OCI-LY1 (cell line): Measurements from ENCODE around the gene CPT1B.

Experiments used
- CTCF ChIP-seq: fragments of 200-600 bp; sonication (generic), shearing (Covaris generic); IDR thresholded peaks from 2 replicates; pipeline ENCODE4 v1.5.1; 2017; ENCODE audit warnings: mild to moderate bottlenecking, antibody characterized with exemption, low read length, moderate library complexity, mixed read lengths
- EZH2 ChIP-seq: fragments of 200-600 bp; sonication (generic), shearing (Covaris generic); IDR thresholded peaks from 2 replicates; pipeline ENCODE4 v1.8.0; 2017; ENCODE audit warnings: borderline replicate concordance, mixed run types, mild to moderate bottlenecking, antibody characterized with exemption, low read length, moderate library complexity, mixed read lengths

- TF ChIP-seq CTCF (no peak), EZH2 (no peak)
Observed at GRCh38 chr22:50625131-50625567, 46.9 kb upstream of the CPT1B start.
